ENCODE measurements around the gene PSME1. TPM values are rescaled to one million over a fixed set of nuclear protein-coding genes. Genes with fewer than 3 reads are reported as not detected.

The PSME1 gene
- total and polyA plus RNA-seq, 2 donors (not counting 3 experiments of a cell fraction or from before 2014, with no cell fraction given), result 98.1 to 135 TPM

DNA sequence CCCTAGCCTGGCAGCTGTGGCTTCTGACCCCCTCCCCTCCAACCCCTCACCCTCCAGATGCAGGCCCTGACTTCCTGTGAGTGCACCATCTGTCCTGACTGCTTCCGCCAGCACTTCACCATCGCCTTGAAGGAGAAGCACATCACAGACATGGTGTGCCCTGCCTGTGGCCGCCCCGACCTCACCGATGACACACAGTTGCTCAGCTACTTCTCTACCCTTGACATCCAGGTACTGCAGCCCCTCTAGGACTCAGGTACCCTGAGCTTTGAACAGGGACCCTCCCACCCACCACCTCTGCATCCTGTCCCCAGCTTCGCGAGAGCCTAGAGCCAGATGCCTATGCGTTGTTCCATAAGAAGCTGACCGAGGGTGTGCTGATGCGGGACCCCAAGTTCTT lies 19.1 kb downstream of the PSME1 start:
- BruUV-seq (replicated peaks), result no TSS peak
- Histone ChIP-seq H3K79me2 (ENCODE audit: control insufficient read depth, insufficient read depth, low read length) (no peaks in the 10 kb centered on the region), H3K4me1 (ENCODE audit: control insufficient read depth, extremely low read depth, insufficient read depth, low read length) (no peaks in the 10 kb centered on the region), H2AFZ (ENCODE audit: low read depth, low read length) (no peak overlapping the region), H3K4me2 (ENCODE audit: insufficient read depth, low read length) (no peak overlapping the region), H3K9me1 (replicated peaks; ENCODE audit: control insufficient read depth, extremely low read depth, insufficient read depth, low read length) (no peaks in the 10 kb centered on the region), H3K9me3 (replicated peaks; ENCODE audit: control insufficient read depth, insufficient read depth, low read length) (no peaks in the 10 kb centered on the region), H3K27ac (ENCODE audit: insufficient read depth, low read depth, low read length) (no peak overlapping the region), H3K9ac (replicated peaks; ENCODE audit: extremely low read depth, insufficient read depth, low read length) (no peak overlapping the region), H3K27me3 (ENCODE audit: control insufficient read depth in 2 of 2, insufficient read depth in 2 of 2, low read length in 2 of 2) (no peaks in the 10 kb centered on the region), H3K4me3 (replicated peaks in 1 of 3; ENCODE audit: insufficient read depth in 1 of 3, low read depth in 1 of 3, low read length in 3 of 3) (no peak overlapping the region), H3K36me3 (ENCODE audit: control insufficient read depth in 2 of 2, extremely low read depth in 1 of 2, insufficient read depth in 2 of 2, low read length in 2 of 2) (peaks cover 20 to 55% of the 10 kb centered on the region in 2 experiments), H4K20me1 (replicated peaks; ENCODE audit: control insufficient read depth, extremely low read depth, insufficient read depth, low read length) (no peaks in the 10 kb centered on the region)
- ChIA-PET POLR2A (no interaction called here), CTCF (interaction anchor here (0.9 to 1.4 kb wide), 3 partner anchors 14 to 153 kb away, joined by 3 read pairs; partner anchors contain the start of genes CIDEB and EMC9)
- no peak for TF ChIP-seq JUN (IDR thresholded peaks at IDR 0.05; ENCODE audit: borderline replicate concordance, insufficient read depth, insufficient read length, low read depth)
- TF ChIP-seq, protein P1, sequence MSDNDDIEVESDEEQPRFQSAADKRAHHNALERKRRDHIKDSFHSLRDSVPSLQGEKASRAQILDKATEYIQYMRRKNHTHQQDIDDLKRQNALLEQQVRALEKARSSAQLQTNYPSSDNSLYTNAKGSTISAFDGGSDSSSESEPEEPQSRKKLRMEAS (IDR thresholded peaks at IDR 0.05; ENCODE audit: insufficient read depth, insufficient read length), result no peak
- no peak for DNase-seq (ENCODE audit: low read depth, low spot score)
- dilution Hi-C loops (cut with MboI; ENCODE audit: extremely low pct_ligation_motif_present, low sequenced_read_pairs) (no loop called here), intact Hi-C loops (cut with micrococcal nuclease) (no loop called here)
- no peak for FAIRE-seq

DNA sequence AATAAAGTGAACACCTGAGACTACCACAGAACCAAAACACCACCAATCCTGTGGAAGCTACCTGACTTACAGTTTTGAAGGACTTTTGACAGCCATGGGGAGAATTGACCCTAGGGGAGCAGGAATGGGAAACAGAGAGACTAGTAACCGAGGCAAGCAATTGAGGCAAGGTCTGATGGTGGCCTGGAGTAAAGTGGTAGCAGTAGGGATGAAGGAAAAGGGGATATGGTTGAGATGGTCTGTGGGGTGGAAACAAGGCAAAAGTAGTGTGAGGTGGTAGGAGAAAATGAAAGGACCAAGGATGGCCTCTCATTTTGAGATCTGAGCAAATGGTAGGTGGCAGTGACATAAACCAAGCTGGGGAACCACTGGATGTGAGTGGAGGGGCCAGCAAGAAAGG lies 20.8 kb downstream of the PSME1 start:
- dilution Hi-C loops (cut with MboI; ENCODE audit: extremely low pct_ligation_motif_present, low sequenced_read_pairs), result no loop called here
- POLR2A ChIA-PET, result no interaction called here
- no TSS peak for BruUV-seq (replicated peaks)

More for the DNA sequence above, 20.8 kb downstream of the PSME1 start:
- no peak for FAIRE-seq
- no peak overlapping the region for H3K4me3 ChIP-seq (replicated peaks in 1 of 3; ENCODE audit: insufficient read depth in 1 of 3, low read depth in 1 of 3, low read length in 3 of 3)
- no peaks in the 10 kb centered on the region for H3K9me1 ChIP-seq (replicated peaks; ENCODE audit: control insufficient read depth, extremely low read depth, insufficient read depth, low read length)
- H3K4me1 ChIP-seq (ENCODE audit: control insufficient read depth, extremely low read depth, insufficient read depth, low read length), result peaks cover 10% of the 10 kb centered on the region
- CTCF ChIA-PET, result interaction anchor here (1.4 kb wide), 1 partner anchor 11 kb away, joined by 3 read pairs; the partner anchor contains the start of gene PSME2
- no peaks in the 10 kb centered on the region for H4K20me1 ChIP-seq (replicated peaks; ENCODE audit: control insufficient read depth, extremely low read depth, insufficient read depth, low read length)
- no peak overlapping the region for H3K27ac ChIP-seq (ENCODE audit: insufficient read depth, low read depth, low read length)
- H3K9me3 ChIP-seq (replicated peaks; ENCODE audit: control insufficient read depth, insufficient read depth, low read length), result no peaks in the 10 kb centered on the region
- H2AFZ ChIP-seq (ENCODE audit: low read depth, low read length), result no peak overlapping the region
- TF ChIP-seq, protein P1 (IDR thresholded peaks at IDR 0.05; ENCODE audit: insufficient read depth, insufficient read length), result no peak
- TF ChIP-seq GATA2 (IDR thresholded peaks at IDR 0.05; ENCODE audit: insufficient read depth, insufficient read length, low read depth, low read length) (no peak), MYC (IDR thresholded peaks at IDR 0.05; ENCODE audit: low read depth, low read length) (no peak), POLR2AphosphoS5 (IDR thresholded peaks at IDR 0.05; ENCODE audit: insufficient read depth, low read depth, low read length) (no peak), POLR2A (IDR thresholded peaks at IDR 0.05; ENCODE audit: low read depth, low read length) (no peak), FOS (IDR thresholded peaks at IDR 0.05; ENCODE audit: borderline replicate concordance, insufficient read depth, low read length) (no peak), EZH2 (IDR thresholded peaks at IDR 0.05; ENCODE audit: borderline replicate concordance, low read depth, low read length, severe bottlenecking) (no peak), JUN (IDR thresholded peaks at IDR 0.05; ENCODE audit: borderline replicate concordance, insufficient read depth, insufficient read length, low read depth) (no peak)
- TF ChIP-seq, protein P2, sequence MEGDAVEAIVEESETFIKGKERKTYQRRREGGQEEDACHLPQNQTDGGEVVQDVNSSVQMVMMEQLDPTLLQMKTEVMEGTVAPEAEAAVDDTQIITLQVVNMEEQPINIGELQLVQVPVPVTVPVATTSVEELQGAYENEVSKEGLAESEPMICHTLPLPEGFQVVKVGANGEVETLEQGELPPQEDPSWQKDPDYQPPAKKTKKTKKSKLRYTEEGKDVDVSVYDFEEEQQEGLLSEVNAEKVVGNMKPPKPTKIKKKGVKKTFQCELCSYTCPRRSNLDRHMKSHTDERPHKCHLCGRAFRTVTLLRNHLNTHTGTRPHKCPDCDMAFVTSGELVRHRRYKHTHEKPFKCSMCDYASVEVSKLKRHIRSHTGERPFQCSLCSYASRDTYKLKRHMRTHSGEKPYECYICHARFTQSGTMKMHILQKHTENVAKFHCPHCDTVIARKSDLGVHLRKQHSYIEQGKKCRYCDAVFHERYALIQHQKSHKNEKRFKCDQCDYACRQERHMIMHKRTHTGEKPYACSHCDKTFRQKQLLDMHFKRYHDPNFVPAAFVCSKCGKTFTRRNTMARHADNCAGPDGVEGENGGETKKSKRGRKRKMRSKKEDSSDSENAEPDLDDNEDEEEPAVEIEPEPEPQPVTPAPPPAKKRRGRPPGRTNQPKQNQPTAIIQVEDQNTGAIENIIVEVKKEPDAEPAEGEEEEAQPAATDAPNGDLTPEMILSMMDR (IDR thresholded peaks at IDR 0.05; ENCODE audit: extremely low read depth in 1 of 2, insufficient read depth in 1 of 2, low read depth in 1 of 2, low read length in 2 of 2), result no peak
- H3K36me3 ChIP-seq (ENCODE audit: control insufficient read depth in 2 of 2, extremely low read depth in 1 of 2, insufficient read depth in 2 of 2, low read length in 2 of 2), result peaks cover 25 to 42% of the 10 kb centered on the region in 2 experiments
- no peak for DNase-seq (ENCODE audit: low read depth, low spot score)
- H3K9ac ChIP-seq (replicated peaks; ENCODE audit: extremely low read depth, insufficient read depth, low read length), result no peak overlapping the region
- H3K79me2 ChIP-seq (ENCODE audit: control insufficient read depth, insufficient read depth, low read length), result peaks cover 2% of the 10 kb centered on the region
- intact Hi-C loops (cut with micrococcal nuclease), result no loop called here
- H3K27me3 ChIP-seq (ENCODE audit: control insufficient read depth in 2 of 2, insufficient read depth in 2 of 2, low read length in 2 of 2), result no peaks in the 10 kb centered on the region
- no peak overlapping the region for H3K4me2 ChIP-seq (ENCODE audit: insufficient read depth, low read length)

Data from endothelial cell of umbilical vein (primary cell).